Measurements from ENCODE around the gene ATF3.

ATF3 gene

GRCh38 chr1:212593821-212594251, 14.7 kb upstream of the ATF3 start:
- Histone ChIP-seq H4K20me1 (ENCODE audit: insufficient read depth, low read length, poor library complexity, severe bottlenecking) (no peaks in the 10 kb centered on the region), H3K4me3 (ENCODE audit: low read length, poor library complexity, severe bottlenecking) (no peak overlapping the region), H3K27me3 (ENCODE audit: insufficient read depth, low read length, poor library complexity, severe bottlenecking) (no peaks in the 10 kb centered on the region), H3F3A (ENCODE audit: low read depth) (no peaks in the 10 kb centered on the region), H3K4me1 (ENCODE audit: insufficient read depth, low read length, poor library complexity, severe bottlenecking) (peaks cover 13% of the 10 kb centered on the region), H3K9me2 (replicated peaks; ENCODE audit: low read depth, low read length) (no peaks in the 10 kb centered on the region), H2AFZ (ENCODE audit: low read length) (no peak overlapping the region), H3K36me3 (ENCODE audit: insufficient read depth, low read length) (no peaks in the 10 kb centered on the region), H3K9me3 (ENCODE audit: insufficient read depth, low read depth, low read length) (no peaks in the 10 kb centered on the region), H3K4me2 (ENCODE audit: low read depth, low read length, poor library complexity, severe bottlenecking) (no peak overlapping the region), H3K79me2 (ENCODE audit: insufficient read depth, low read length) (no peaks in the 10 kb centered on the region), H3K9ac (ENCODE audit: low read depth, low read length, poor library complexity, severe bottlenecking) (no peak overlapping the region)
- TF ChIP-seq EZH2phosphoT487 (IDR thresholded peaks at IDR 0.05; ENCODE audit: borderline replicate concordance) (no peak), CTCF (conservative IDR thresholded peaks at IDR 0.05; ENCODE audit: low read length) (no peak)

DNA sequence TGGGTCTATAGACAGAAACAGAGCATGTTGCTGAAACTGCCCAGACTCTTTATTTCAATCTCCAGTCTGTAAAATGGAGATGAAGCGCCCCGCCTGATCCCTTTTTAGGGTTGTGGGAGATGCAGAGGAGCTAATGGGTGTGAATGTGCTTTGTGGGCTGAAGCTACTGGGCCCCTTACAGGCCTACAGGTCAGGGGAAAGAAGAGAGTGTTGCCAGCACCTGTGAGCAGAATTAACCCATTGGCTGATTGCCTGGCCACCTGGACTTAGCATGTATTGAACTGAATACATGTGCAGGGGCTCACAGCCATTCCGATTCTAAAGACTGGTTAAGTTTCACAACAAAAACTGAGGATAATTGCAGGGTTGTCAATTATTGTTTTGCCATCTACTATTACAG, 13.9 kb upstream of the ATF3 start:
- no peak overlapping the region for H3K4me3 ChIP-seq (ENCODE audit: low read length, poor library complexity, severe bottlenecking)
- no peaks in the 10 kb centered on the region for H3K79me2 ChIP-seq (ENCODE audit: insufficient read depth, low read length)
- no peak for TF ChIP-seq CTCF (conservative IDR thresholded peaks at IDR 0.05; ENCODE audit: low read length)
- no peak for TF ChIP-seq EZH2phosphoT487 (IDR thresholded peaks at IDR 0.05; ENCODE audit: borderline replicate concordance)
- H3F3A ChIP-seq (ENCODE audit: low read depth): no peaks in the 10 kb centered on the region
- no peaks in the 10 kb centered on the region for H3K9me3 ChIP-seq (ENCODE audit: insufficient read depth, low read depth, low read length)
- H2AFZ ChIP-seq (ENCODE audit: low read length): no peak overlapping the region
- H3K4me1 ChIP-seq (ENCODE audit: insufficient read depth, low read length, poor library complexity, severe bottlenecking): peaks cover 13% of the 10 kb centered on the region
- H3K9me2 ChIP-seq (replicated peaks; ENCODE audit: low read depth, low read length): no peaks in the 10 kb centered on the region
- no peak overlapping the region for H3K9ac ChIP-seq (ENCODE audit: low read depth, low read length, poor library complexity, severe bottlenecking)
- H4K20me1 ChIP-seq (ENCODE audit: insufficient read depth, low read length, poor library complexity, severe bottlenecking): no peaks in the 10 kb centered on the region
- H3K4me2 ChIP-seq (ENCODE audit: low read depth, low read length, poor library complexity, severe bottlenecking): no peak overlapping the region
- no peaks in the 10 kb centered on the region for H3K27me3 ChIP-seq (ENCODE audit: insufficient read depth, low read length, poor library complexity, severe bottlenecking)
- no peaks in the 10 kb centered on the region for H3K36me3 ChIP-seq (ENCODE audit: insufficient read depth, low read length)

DNA sequence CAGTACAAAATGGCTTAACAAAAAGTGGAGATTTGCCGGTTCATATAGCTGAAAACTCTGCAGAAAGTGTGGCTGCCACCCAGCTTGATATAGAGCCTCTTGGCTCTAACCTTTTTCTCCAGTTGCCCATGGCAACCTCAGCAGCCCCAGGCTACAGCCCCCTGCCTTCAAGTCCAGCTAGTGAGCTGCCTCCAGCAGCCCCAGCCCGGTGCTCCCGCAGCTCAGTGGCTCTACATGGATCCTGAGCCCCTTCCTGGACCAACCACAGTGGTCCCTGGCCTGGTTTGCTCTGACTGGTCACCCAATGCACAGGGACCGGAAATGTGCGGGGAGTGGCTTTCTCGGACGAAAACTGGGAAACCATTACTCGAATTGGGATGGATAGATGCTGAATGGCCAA, 13.3 kb upstream of the ATF3 start:
- Histone ChIP-seq H2AFZ (ENCODE audit: low read length) (no peak overlapping the region), H3K9ac (ENCODE audit: low read depth, low read length, poor library complexity, severe bottlenecking) (no peak overlapping the region), H4K20me1 (ENCODE audit: insufficient read depth, low read length, poor library complexity, severe bottlenecking) (no peaks in the 10 kb centered on the region), H3K36me3 (ENCODE audit: insufficient read depth, low read length) (no peaks in the 10 kb centered on the region), H3K4me2 (ENCODE audit: low read depth, low read length, poor library complexity, severe bottlenecking) (no peak overlapping the region), H3K27me3 (ENCODE audit: insufficient read depth, low read length, poor library complexity, severe bottlenecking) (no peaks in the 10 kb centered on the region), H3K79me2 (ENCODE audit: insufficient read depth, low read length) (no peaks in the 10 kb centered on the region), H3K4me1 (ENCODE audit: insufficient read depth, low read length, poor library complexity, severe bottlenecking) (peaks cover 13% of the 10 kb centered on the region), H3K9me3 (ENCODE audit: insufficient read depth, low read depth, low read length) (no peaks in the 10 kb centered on the region), H3F3A (ENCODE audit: low read depth) (no peaks in the 10 kb centered on the region), H3K4me3 (ENCODE audit: low read length, poor library complexity, severe bottlenecking) (no peak overlapping the region), H3K9me2 (replicated peaks; ENCODE audit: low read depth, low read length) (no peaks in the 10 kb centered on the region)
- no peak for TF ChIP-seq CTCF (conservative IDR thresholded peaks at IDR 0.05; ENCODE audit: low read length)
- TF ChIP-seq EZH2phosphoT487 (IDR thresholded peaks at IDR 0.05; ENCODE audit: borderline replicate concordance): no peak

Data from Loucy (cell line).